ENCODE measurements around the gene GRIA1. TPM values are rescaled to one million over a fixed set of nuclear protein-coding genes. Genes with fewer than 3 reads are reported as not detected.

GRIA1 gene
- total and polyA plus RNA-seq, 2 of the 4 experiments (the other 2 are of a cell fraction), result 0.48 to 1.3 TPM

DNA sequence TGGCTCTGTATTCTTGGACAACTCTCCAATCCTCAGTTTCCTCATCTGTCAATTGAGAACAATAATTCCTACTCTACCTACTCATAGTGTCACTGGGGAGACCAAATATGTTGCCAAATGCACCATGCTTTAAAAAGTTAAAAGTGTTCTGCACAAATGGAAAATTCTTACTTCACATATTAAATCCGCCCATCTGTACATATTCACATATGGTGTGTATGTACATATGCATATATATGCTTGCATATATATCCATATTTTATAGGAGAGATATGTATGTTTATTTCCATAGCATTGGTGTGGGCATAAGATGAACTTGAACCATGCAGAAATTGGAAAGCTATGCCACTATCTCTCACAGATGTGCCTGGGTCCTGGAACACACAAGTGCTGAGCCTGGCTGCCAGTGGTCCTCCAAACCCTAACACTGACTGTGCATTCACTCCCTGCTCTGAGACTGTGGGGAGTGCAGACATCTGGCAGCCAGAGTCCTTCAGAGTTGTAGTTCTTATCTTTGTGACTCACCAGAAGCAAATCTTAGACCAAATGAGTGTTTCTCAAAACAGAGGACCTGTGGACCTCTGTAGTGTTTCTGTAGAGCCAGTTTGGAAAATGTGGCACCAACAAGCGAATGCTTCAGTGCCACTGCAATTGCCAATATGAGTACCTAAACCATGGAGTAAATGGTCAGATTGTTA, 168.7 kb downstream of the GRIA1 start:
- ATAC-seq (ENCODE audit: low read depth), result peak; percentile 92

More for the DNA sequence above, 168.7 kb downstream of the GRIA1 start:
- H4K5ac ChIP-seq (ENCODE audit: low read depth, low read length), result no peak overlapping the region
- H2AK9ac ChIP-seq (replicated peaks; ENCODE audit: low read depth, low read length, poor library complexity), result no peak overlapping the region
- ChIA-PET CTCF (interaction anchor here (0.6 kb wide), 3 partner anchors 82 to 1720 kb away, joined by 3 to 4 read pairs (median 3); no protein-coding TSS in a partner anchor), POLR2A (ENCODE audit: unreplicated experiment) (no interaction called here)
- no peak overlapping the region for H3K56ac ChIP-seq (ENCODE audit: extremely low read depth, insufficient read depth, low read length)
- no peak overlapping the region for H3K4me3 ChIP-seq (ENCODE audit: insufficient read depth, low read depth, low read length)
- H3K9me1 ChIP-seq (ENCODE audit: insufficient read depth, low read length), result no peaks in the 10 kb centered on the region
- no peak overlapping the region for H3K4ac ChIP-seq (ENCODE audit: low read depth, low read length)
- peak; percentile 87 for DNase-seq
- no peaks in the 10 kb centered on the region; the same call in 1 of the 2 replicates for H3K27me3 ChIP-seq (ENCODE audit: control insufficient read depth, insufficient read depth, low read length)
- H3K14ac ChIP-seq (replicated peaks; ENCODE audit: low read depth, low read length), result no peak overlapping the region
- H3K9ac ChIP-seq (ENCODE audit: low read depth, low read length), result no peak overlapping the region
- no peaks in the 10 kb centered on the region for H3K9me3 ChIP-seq (ENCODE audit: control insufficient read depth, insufficient read depth, low read length)
- H3K4me1 ChIP-seq (ENCODE audit: control insufficient read depth, insufficient read depth, low read length), result 0 out of 2 replicates have a peak, but pooled peaks cover 1% of the 10 kb centered on the region
- no peak overlapping the region for H3K4me2 ChIP-seq (ENCODE audit: low read depth, low read length)
- no peak overlapping the region for H3K18ac ChIP-seq (ENCODE audit: low read depth, low read length)
- H2BK20ac ChIP-seq (ENCODE audit: low read depth, low read length), result no peak overlapping the region
- no TSS peak for BruUV-seq (replicated peaks)
- H2BK5ac ChIP-seq (ENCODE audit: low read depth, low read length, poor library complexity, severe bottlenecking), result no peak overlapping the region
- no peak overlapping the region for H3K27ac ChIP-seq (ENCODE audit: insufficient read depth, low read length)
- H4K8ac ChIP-seq (ENCODE audit: low read depth in 2 of 2, low read length in 2 of 2), result no peak overlapping the region
- no CpG with 5 or more reads among the region's 2 CpGs for WGBS, 2 experiments (ENCODE audit: extremely low coverage in 2 of 2, insufficient read length in 1 of 2)
- H2AK5ac ChIP-seq (ENCODE audit: low read depth, low read length), result no peak overlapping the region
- H2BK15ac ChIP-seq (ENCODE audit: low read depth, low read length), result no peak overlapping the region
- dilution Hi-C loops (cut with HindIII; ENCODE audit: low sequenced_read_pairs, unreplicated experiment), result no loop called here
- H3K79me1 ChIP-seq (ENCODE audit: low read depth in 1 of 2, low read length in 2 of 2), result no peaks in the 10 kb centered on the region
- H2BK120ac ChIP-seq (ENCODE audit: low read depth, low read length), result no peak overlapping the region
- H4K91ac ChIP-seq (ENCODE audit: insufficient read depth, low read depth, low read length), result no peak overlapping the region
- no peak overlapping the region for H2AFZ ChIP-seq (replicated peaks; ENCODE audit: low read length, poor library complexity)
- TF ChIP-seq SMC3 (IDR thresholded peaks at IDR 0.05; ENCODE audit: low read depth, low read length), result no peak
- TF ChIP-seq FOS (IDR thresholded peaks at IDR 0.05; ENCODE audit: low read depth, low read length), result peak; percentile 56
- TF ChIP-seq, protein P1, sequence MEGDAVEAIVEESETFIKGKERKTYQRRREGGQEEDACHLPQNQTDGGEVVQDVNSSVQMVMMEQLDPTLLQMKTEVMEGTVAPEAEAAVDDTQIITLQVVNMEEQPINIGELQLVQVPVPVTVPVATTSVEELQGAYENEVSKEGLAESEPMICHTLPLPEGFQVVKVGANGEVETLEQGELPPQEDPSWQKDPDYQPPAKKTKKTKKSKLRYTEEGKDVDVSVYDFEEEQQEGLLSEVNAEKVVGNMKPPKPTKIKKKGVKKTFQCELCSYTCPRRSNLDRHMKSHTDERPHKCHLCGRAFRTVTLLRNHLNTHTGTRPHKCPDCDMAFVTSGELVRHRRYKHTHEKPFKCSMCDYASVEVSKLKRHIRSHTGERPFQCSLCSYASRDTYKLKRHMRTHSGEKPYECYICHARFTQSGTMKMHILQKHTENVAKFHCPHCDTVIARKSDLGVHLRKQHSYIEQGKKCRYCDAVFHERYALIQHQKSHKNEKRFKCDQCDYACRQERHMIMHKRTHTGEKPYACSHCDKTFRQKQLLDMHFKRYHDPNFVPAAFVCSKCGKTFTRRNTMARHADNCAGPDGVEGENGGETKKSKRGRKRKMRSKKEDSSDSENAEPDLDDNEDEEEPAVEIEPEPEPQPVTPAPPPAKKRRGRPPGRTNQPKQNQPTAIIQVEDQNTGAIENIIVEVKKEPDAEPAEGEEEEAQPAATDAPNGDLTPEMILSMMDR (conservative IDR thresholded peaks at IDR 0.05; ENCODE audit: low read depth, low read length), result no peak
- in situ Hi-C loops (cut with MboI; ENCODE audit: low sequenced_read_pairs), result no loop called here
- intact Hi-C loops (cut with micrococcal nuclease), result no loop called here
- H3K36me3 ChIP-seq (ENCODE audit: control insufficient read depth, insufficient read depth, low read length), result no peaks in the 10 kb centered on the region
- no peaks in the 10 kb centered on the region for H4K20me1 ChIP-seq (ENCODE audit: insufficient read depth, low read length)
- H3K23ac ChIP-seq (ENCODE audit: low read depth, low read length), result no peak overlapping the region
